ENCODE data around the gene APLF.

GRCh38 chr2:68623820-68624219 is 156.4 kb downstream of the APLF start:
- TF ChIP-seq CTCF (IDR thresholded peaks at IDR 0.05) = no peak
- TF ChIP-seq POLR2A (IDR thresholded peaks at IDR 0.05) = no peak
